Neural cell (in vitro differentiated cells): ENCODE measurements around the gene ADPRHL1. TPM values are rescaled to one million over a fixed set of nuclear protein-coding genes. Genes with fewer than 3 reads are reported as not detected.

Experiments
- H2AFZ ChIP-seq: fragments of 200-600, 300-800 bp; sonication (generic), shearing (Covaris generic); 2 replicates; pipeline ENCODE4 v1.6.0; 2014; ENCODE audit warnings: low read depth, mild to moderate bottlenecking, antibody characterized with exemption, low read length, moderate library complexity
- H3F3A ChIP-seq: fragments of 200-600 bp; shearing (Covaris generic); 2 replicates; pipeline ENCODE4 v1.6.1; 2016; ENCODE audit warnings: mild to moderate bottlenecking, moderate library complexity, mixed read lengths, antibody characterized with exemption, low read length; ENCODE audit not compliant: insufficient read depth, poor library complexity, severe bottlenecking
- H3K27ac ChIP-seq: fragments of 200-600, 300-800 bp; sonication (generic), shearing (Covaris generic); 2 replicates; pipeline ENCODE4 v1.5.1; 2014; ENCODE audit warnings: mild to moderate bottlenecking, low read length, moderate library complexity
- H3K27me3 ChIP-seq: fragments of 300-800, 200-600 bp; sonication (generic), shearing (Covaris generic); 2 replicates; pipeline ENCODE4 v1.6.0; 2014; ENCODE audit warnings: mild to moderate bottlenecking, low read depth, low read length, moderate library complexity; ENCODE audit not compliant: insufficient read depth
- H3K36me3 ChIP-seq: fragments of 300-800, 200-600 bp; sonication (generic), shearing (Covaris generic); 2 replicates; pipeline ENCODE4 v1.5.1; 2014; ENCODE audit warnings: mild to moderate bottlenecking, antibody characterized with exemption, low read length, moderate library complexity; ENCODE audit not compliant: insufficient read depth
- H3K4me2 ChIP-seq: fragments of 300-800, 200-600 bp; sonication (generic), shearing (Covaris generic); 2 replicates; pipeline ENCODE4 v1.6.0; 2014; ENCODE audit warnings: mild to moderate bottlenecking, low read length
- H3K4me3 ChIP-seq: fragments of 300-800, 200-600 bp; sonication (generic), shearing (Covaris generic); 2 replicates; pipeline ENCODE4 v1.5.1; 2014; ENCODE audit warnings: mild to moderate bottlenecking, low read length, moderate library complexity
- H3K79me2 ChIP-seq: fragments of 200-600 bp; shearing (Covaris generic); replicated peaks from 2 replicates; pipeline ENCODE4 v1.6.0; 2014; ENCODE audit warnings: mild to moderate bottlenecking, low read length, moderate library complexity; ENCODE audit not compliant: insufficient read depth
- H3K9ac ChIP-seq: fragments of 300-800, 200-600 bp; sonication (generic), shearing (Covaris generic); 2 replicates; pipeline ENCODE4 v1.6.1; 2016; ENCODE audit warnings: mild to moderate bottlenecking, low read length, mixed read lengths
- H3K9me2 ChIP-seq: fragments of 200-600 bp; shearing (Covaris generic); 2 replicates; pipeline ENCODE4 v1.6.1; 2016; ENCODE audit warnings: mild to moderate bottlenecking, low read length, mixed read lengths; ENCODE audit not compliant: insufficient read depth
- H3K9me3 ChIP-seq: fragments of 200-600, 300-800 bp; sonication (generic), shearing (Covaris generic); 2 replicates; pipeline ENCODE4 v1.6.1; 2016; ENCODE audit warnings: mild to moderate bottlenecking, mixed run types, low read length, moderate library complexity, mixed read lengths
- H4K20me1 ChIP-seq: fragments of 200-600 bp; shearing (Covaris generic); 2 replicates; pipeline ENCODE4 v1.6.1; 2016; ENCODE audit warnings: mild to moderate bottlenecking, mixed run types; ENCODE audit not compliant: insufficient read depth
- EP300 ChIP-seq: fragments of 450-650 bp; conservative IDR thresholded peaks from 2 replicates; pipeline ENCODE4 v1.6.1; 2014; ENCODE audit warnings: antibody characterized with exemption, mild to moderate bottlenecking, moderate library complexity; ENCODE audit not compliant: poor library complexity, severe bottlenecking
- EZH2 ChIP-seq: fragments of 200-600, 300-800 bp; shearing (Covaris generic), sonication (generic); IDR thresholded peaks from 2 replicates; pipeline ENCODE4 v1.6.1; 2014; ENCODE audit warnings: antibody characterized with exemption, low read length, borderline replicate concordance, mild to moderate bottlenecking; ENCODE audit not compliant: insufficient read depth, poor library complexity, severe bottlenecking
- POLR2AphosphoS5 ChIP-seq: IDR thresholded peaks from 2 replicates; pipeline ENCODE4 v1.6.1; 2012
- RAD21 ChIP-seq: fragments of 450-650 bp; conservative IDR thresholded peaks from 2 replicates; pipeline ENCODE4 v1.6.1; 2014; ENCODE audit warnings: antibody characterized with exemption, mild to moderate bottlenecking, moderate library complexity
- SMC3 ChIP-seq: fragments of 450-650 bp; conservative IDR thresholded peaks from 2 replicates; pipeline ENCODE4 v1.6.1; 2014; ENCODE audit warnings: antibody characterized with exemption, mild to moderate bottlenecking, moderate library complexity; ENCODE audit not compliant: poor library complexity
- TAF1 ChIP-seq: IDR thresholded peaks from 2 replicates; pipeline ENCODE4 v1.6.1; 2012; ENCODE audit warnings: low read depth
- polyA plus RNA-seq: library from polyadenylated mRNA; depleted of rRNA; stranded (reverse); fragments of >200 nt; gene quantifications from 2 replicates; pipeline ENCODE4 v1.2.3, GENCODE V29; 2014
- TF ChIP-seq, protein P1 (sequence below): IDR thresholded peaks from 2 replicates; pipeline ENCODE4 v1.6.1; 2012; ENCODE audit warnings: borderline replicate concordance
- TF ChIP-seq, protein P2 (sequence below): fragments of 450-650 bp; IDR thresholded peaks from 2 replicates; pipeline ENCODE4 v1.5.1; 2014; ENCODE audit warnings: antibody characterized with exemption, mild to moderate bottlenecking, moderate library complexity; ENCODE audit not compliant: poor library complexity, severe bottlenecking

The ADPRHL1 gene
- polyA plus RNA-seq, 1 donor from 2014 or later = 1.1 TPM

- no peak overlapping the region for H3K27ac ChIP-seq
- no peaks in the 10 kb centered on the region for H3K9me3 ChIP-seq
- H4K20me1 ChIP-seq = no peaks in the 10 kb centered on the region
- no peaks in the 10 kb centered on the region for H3K27me3 ChIP-seq
- H3K79me2 ChIP-seq = no peaks in the 10 kb centered on the region
- no peaks in the 10 kb centered on the region for H3F3A ChIP-seq
- H3K9me2 ChIP-seq = no peaks in the 10 kb centered on the region
- no peak overlapping the region for H3K9ac ChIP-seq
- no peak overlapping the region for H3K4me3 ChIP-seq
- H3K36me3 ChIP-seq = peaks cover 21% of the 10 kb centered on the region
- no peak overlapping the region for H3K4me2 ChIP-seq
- no peak overlapping the region for H2AFZ ChIP-seq
- no peak for TF ChIP-seq TAF1
- TF ChIP-seq SMC3 = no peak
- TF ChIP-seq, protein P1, sequence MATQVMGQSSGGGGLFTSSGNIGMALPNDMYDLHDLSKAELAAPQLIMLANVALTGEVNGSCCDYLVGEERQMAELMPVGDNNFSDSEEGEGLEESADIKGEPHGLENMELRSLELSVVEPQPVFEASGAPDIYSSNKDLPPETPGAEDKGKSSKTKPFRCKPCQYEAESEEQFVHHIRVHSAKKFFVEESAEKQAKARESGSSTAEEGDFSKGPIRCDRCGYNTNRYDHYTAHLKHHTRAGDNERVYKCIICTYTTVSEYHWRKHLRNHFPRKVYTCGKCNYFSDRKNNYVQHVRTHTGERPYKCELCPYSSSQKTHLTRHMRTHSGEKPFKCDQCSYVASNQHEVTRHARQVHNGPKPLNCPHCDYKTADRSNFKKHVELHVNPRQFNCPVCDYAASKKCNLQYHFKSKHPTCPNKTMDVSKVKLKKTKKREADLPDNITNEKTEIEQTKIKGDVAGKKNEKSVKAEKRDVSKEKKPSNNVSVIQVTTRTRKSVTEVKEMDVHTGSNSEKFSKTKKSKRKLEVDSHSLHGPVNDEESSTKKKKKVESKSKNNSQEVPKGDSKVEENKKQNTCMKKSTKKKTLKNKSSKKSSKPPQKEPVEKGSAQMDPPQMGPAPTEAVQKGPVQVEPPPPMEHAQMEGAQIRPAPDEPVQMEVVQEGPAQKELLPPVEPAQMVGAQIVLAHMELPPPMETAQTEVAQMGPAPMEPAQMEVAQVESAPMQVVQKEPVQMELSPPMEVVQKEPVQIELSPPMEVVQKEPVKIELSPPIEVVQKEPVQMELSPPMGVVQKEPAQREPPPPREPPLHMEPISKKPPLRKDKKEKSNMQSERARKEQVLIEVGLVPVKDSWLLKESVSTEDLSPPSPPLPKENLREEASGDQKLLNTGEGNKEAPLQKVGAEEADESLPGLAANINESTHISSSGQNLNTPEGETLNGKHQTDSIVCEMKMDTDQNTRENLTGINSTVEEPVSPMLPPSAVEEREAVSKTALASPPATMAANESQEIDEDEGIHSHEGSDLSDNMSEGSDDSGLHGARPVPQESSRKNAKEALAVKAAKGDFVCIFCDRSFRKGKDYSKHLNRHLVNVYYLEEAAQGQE = no peak
- TF ChIP-seq POLR2AphosphoS5 = no peak
- TF ChIP-seq RAD21 = no peak
Measured at GRCh38 chr13:113454936-113455335, 1.6 kb upstream of the ADPRHL1 start.

DNA sequence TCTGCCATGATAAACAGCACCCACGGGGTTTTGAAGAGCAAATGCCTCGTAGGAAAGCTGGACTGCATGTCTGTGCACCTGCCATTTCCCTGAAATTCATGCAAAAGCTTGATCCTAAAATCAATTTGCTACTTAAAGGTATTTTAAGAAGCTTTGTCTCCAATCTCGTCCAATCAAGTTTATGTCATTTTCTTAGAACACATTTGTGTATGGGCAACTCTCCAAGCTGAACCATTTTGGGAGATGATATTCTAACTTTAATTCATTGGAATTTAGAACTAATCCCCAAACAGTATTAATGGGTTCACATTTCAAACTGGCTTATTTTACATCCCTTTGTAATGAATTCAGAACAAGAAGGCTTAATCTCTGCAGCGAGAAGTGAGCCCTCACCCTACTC, 822 bp downstream of the ADPRHL1 start:
- Histone ChIP-seq H3K36me3 (peaks cover 13% of the 10 kb centered on the region), H3K9me2 (no peaks in the 10 kb centered on the region), H2AFZ (no peak overlapping the region), H3K79me2 (no peaks in the 10 kb centered on the region), H3K9me3 (no peaks in the 10 kb centered on the region), H3F3A (no peaks in the 10 kb centered on the region), H3K4me2 (no peak overlapping the region), H3K4me3 (no peak overlapping the region), H3K9ac (no peak overlapping the region), H4K20me1 (no peaks in the 10 kb centered on the region), H3K27ac (no peak overlapping the region), H3K27me3 (no peaks in the 10 kb centered on the region)
- TF ChIP-seq EZH2 = no peak

DNA sequence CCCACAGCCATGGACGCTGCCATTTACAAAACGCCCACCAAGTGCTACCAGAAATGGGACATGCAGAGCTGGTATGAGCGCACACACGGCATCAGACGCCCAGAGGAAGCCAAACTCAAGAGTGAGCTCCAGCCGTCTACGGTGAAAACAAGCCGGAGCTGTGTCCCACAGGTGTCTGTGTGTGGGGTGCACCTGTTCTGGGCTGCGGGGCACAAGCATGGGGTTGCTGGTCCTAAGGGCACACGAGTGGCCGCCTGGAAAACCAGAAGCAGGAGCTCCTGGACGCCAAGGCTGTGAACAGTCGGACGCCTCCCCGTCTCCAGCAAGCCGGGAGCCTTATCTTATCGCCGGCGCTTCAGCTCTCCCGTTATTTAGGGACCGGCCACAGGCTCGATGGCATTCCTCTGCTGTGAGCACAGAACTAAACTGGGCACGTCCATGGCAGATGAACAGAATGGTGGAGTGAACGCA, 1.3 kb downstream of the ADPRHL1 start:
- Histone ChIP-seq H2AFZ (no peak overlapping the region), H3K27me3 (no peaks in the 10 kb centered on the region), H3K36me3 (peaks cover 13% of the 10 kb centered on the region), H4K20me1 (no peaks in the 10 kb centered on the region), H3K9me2 (no peaks in the 10 kb centered on the region), H3K4me2 (no peak overlapping the region), H3K4me3 (no peak overlapping the region), H3K27ac (no peak overlapping the region), H3F3A (no peaks in the 10 kb centered on the region), H3K9me3 (no peaks in the 10 kb centered on the region), H3K9ac (no peak overlapping the region), H3K79me2 (no peaks in the 10 kb centered on the region)
- TF ChIP-seq EZH2 (no peak), TAF1 (no peak), EP300 (no peak)
- TF ChIP-seq, protein P2, sequence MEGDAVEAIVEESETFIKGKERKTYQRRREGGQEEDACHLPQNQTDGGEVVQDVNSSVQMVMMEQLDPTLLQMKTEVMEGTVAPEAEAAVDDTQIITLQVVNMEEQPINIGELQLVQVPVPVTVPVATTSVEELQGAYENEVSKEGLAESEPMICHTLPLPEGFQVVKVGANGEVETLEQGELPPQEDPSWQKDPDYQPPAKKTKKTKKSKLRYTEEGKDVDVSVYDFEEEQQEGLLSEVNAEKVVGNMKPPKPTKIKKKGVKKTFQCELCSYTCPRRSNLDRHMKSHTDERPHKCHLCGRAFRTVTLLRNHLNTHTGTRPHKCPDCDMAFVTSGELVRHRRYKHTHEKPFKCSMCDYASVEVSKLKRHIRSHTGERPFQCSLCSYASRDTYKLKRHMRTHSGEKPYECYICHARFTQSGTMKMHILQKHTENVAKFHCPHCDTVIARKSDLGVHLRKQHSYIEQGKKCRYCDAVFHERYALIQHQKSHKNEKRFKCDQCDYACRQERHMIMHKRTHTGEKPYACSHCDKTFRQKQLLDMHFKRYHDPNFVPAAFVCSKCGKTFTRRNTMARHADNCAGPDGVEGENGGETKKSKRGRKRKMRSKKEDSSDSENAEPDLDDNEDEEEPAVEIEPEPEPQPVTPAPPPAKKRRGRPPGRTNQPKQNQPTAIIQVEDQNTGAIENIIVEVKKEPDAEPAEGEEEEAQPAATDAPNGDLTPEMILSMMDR = no peak
